H1 (cell line): ENCODE data around the gene CFAP97D2. TPM values are rescaled to one million over a fixed set of nuclear protein-coding genes. Genes with fewer than 3 reads are reported as not detected.

Experiments
- CTCF ChIA-PET: fragments of 300-600 bp; sonication (Branson Sonifier 250); formaldehyde crosslinking; loops from one replicate; lab custom pipeline; 2021; ENCODE audit not compliant: partially characterized antibody; lab: Charles Lee
- POLR2A ChIA-PET: fragments of 300-600 bp; sonication (Branson Sonifier 250); formaldehyde crosslinking; loops from one replicate; lab custom pipeline; 2021; ENCODE audit warnings: inconsistent platforms; ENCODE audit not compliant: partially characterized antibody; lab: Charles Lee
- DNase-seq, 2 experiments: peaks; one replicate each; pipeline versions ENCODE4 v3.0.0 to v3.0.0-alpha.2; 2010 to 2022; ENCODE audit warnings: low spot score in 2 of 2, low read depth in 1 of 2, mixed read lengths in 1 of 2
- FAIRE-seq: peaks from 2 replicates; lab custom pipeline; 2011; peaks lifted over from hg19 to GRCh38; lab: Jason Lieb, UNC
- H2AFZ ChIP-seq: 2 replicates; pipeline ENCODE4 v1.8.1; 2012; ENCODE audit warnings: low read length, inconsistent platforms
- H2AK5ac ChIP-seq: 2 replicates; pipeline ENCODE4 v1.6.1; 2013; ENCODE audit warnings: low read depth, low read length
- H2BK120ac ChIP-seq: replicated peaks from 2 replicates; pipeline ENCODE3; 2013; ENCODE audit warnings: low read depth, low read length, inconsistent platforms
- H2BK12ac ChIP-seq: 2 replicates; pipeline ENCODE4 v1.6.1; 2013; ENCODE audit warnings: low read depth, low read length
- H2BK15ac ChIP-seq: 2 replicates; pipeline ENCODE4 v1.6.1; 2013; ENCODE audit warnings: low read length
- H2BK20ac ChIP-seq: 2 replicates; pipeline ENCODE4 v1.6.1; 2013; ENCODE audit warnings: low read length
- H2BK5ac ChIP-seq: 2 replicates; pipeline ENCODE4 v1.6.1; 2013; ENCODE audit warnings: low read depth, low read length
- H3K14ac ChIP-seq: 2 replicates; pipeline ENCODE4 v1.6.1; 2013; ENCODE audit warnings: inconsistent platforms; ENCODE audit not compliant: insufficient read length
- H3K18ac ChIP-seq: 2 replicates; pipeline ENCODE4 v1.6.1; 2013; ENCODE audit warnings: low read length; ENCODE audit errors: extremely low read depth
- H3K23ac ChIP-seq: 2 replicates; pipeline ENCODE4 v1.6.1; 2013; ENCODE audit warnings: inconsistent platforms; ENCODE audit not compliant: insufficient read length
- H3K23me2 ChIP-seq: 2 replicates; pipeline ENCODE4 v1.6.1; 2013; ENCODE audit warnings: low read depth, low read length
- H3K27ac ChIP-seq: 2 replicates; pipeline ENCODE4 v1.6.1; 2011; ENCODE audit warnings: low read depth, low read length, inconsistent platforms
- H3K27me3 ChIP-seq, 4 experiments: replicated peaks in 1 of 4; 1 replicate in 1 of 4; 2 replicates in 3 of 4; pipeline versions ENCODE4 v1.6.1 to v1.8.1; 2011 to 2013; ENCODE audit warnings: low read length in 3 of 4, mild to moderate bottlenecking in 3 of 4, inconsistent platforms in 2 of 4, mixed read lengths in 2 of 4, moderate library complexity in 1 of 4; ENCODE audit not compliant: control insufficient read depth in 3 of 4, insufficient read depth in 3 of 4; ENCODE audit errors: extremely low read depth in 1 of 4
- H3K36me3 ChIP-seq, 4 experiments: 2 replicates each; pipeline versions ENCODE4 v1.6.1 to v1.8.1; 2011 to 2013; ENCODE audit warnings: mild to moderate bottlenecking in 4 of 4, low read length in 3 of 4, moderate library complexity in 2 of 4, control low read depth in 1 of 4, inconsistent platforms in 1 of 4; ENCODE audit not compliant: insufficient read depth in 4 of 4, control insufficient read depth in 2 of 4
- H3K4ac ChIP-seq: replicated peaks from 2 replicates; pipeline ENCODE3; 2013; ENCODE audit warnings: low read length, low read depth, mixed read lengths, inconsistent platforms; ENCODE audit not compliant: insufficient read length
- H3K4me1 ChIP-seq, 4 experiments: replicated peaks in 1 of 4; 1 replicate in 1 of 4; 2 replicates in 3 of 4; pipeline versions ENCODE4 v1.6.1 to v1.8.1; 2011 to 2013; ENCODE audit warnings: low read length in 3 of 4, inconsistent platforms in 2 of 4, mixed read lengths in 1 of 4; ENCODE audit not compliant: insufficient read depth in 4 of 4, control insufficient read depth in 3 of 4
- H3K4me2 ChIP-seq, 2 experiments: 2 replicates each; pipeline versions ENCODE4 v1.6.1 to v1.8.1; 2011 to 2013; ENCODE audit warnings: low read depth in 2 of 2, low read length in 2 of 2, control low read depth in 1 of 2, inconsistent platforms in 1 of 2, mild to moderate bottlenecking in 1 of 2; ENCODE audit not compliant: insufficient read depth in 1 of 2
- H3K4me3 ChIP-seq, 4 experiments: fragments of 200-600, 300-600 bp in 1 of 4; sonication (generic), shearing (Covaris generic), sonication (Bioruptor Twin) in 1 of 4; 2 replicates each; pipeline versions ENCODE4 v1.5.1 to v1.8.1; 2011 to 2016; ENCODE audit warnings: low read length in 4 of 4, low read depth in 3 of 4, control low read depth in 2 of 4, inconsistent platforms in 2 of 4, mild to moderate bottlenecking in 2 of 4, mixed read lengths in 1 of 4, moderate library complexity in 1 of 4; ENCODE audit not compliant: insufficient read depth in 2 of 4; ENCODE audit errors: extremely low read depth in 1 of 4
- H3K56ac ChIP-seq: replicated peaks from 2 replicates; pipeline ENCODE3; 2013; ENCODE audit warnings: low read depth, mild to moderate bottlenecking, mixed read lengths, low read length, inconsistent platforms; ENCODE audit not compliant: insufficient read length
- H3K79me1 ChIP-seq: 2 replicates; pipeline ENCODE4 v1.6.1; 2013; ENCODE audit warnings: low read depth, low read length, control low read depth
- H3K79me2 ChIP-seq, 2 experiments: 2 replicates each; pipeline versions ENCODE4 v1.6.1 to v1.8.1; 2012 to 2013; ENCODE audit warnings: low read length in 2 of 2, mild to moderate bottlenecking in 2 of 2, inconsistent platforms in 1 of 2; ENCODE audit not compliant: insufficient read depth in 2 of 2, control insufficient read depth in 1 of 2
- H3K9ac ChIP-seq, 4 experiments: replicated peaks in 1 of 4; 1 replicate in 1 of 4; 2 replicates in 3 of 4; pipeline versions ENCODE4 v1.6.1 to v1.8.1; 2011 to 2013; ENCODE audit warnings: low read depth in 3 of 4, low read length in 3 of 4, control low read depth in 2 of 4, mild to moderate bottlenecking in 2 of 4, moderate library complexity in 2 of 4, inconsistent platforms in 1 of 4; ENCODE audit errors: extremely low read depth in 1 of 4
- H3K9me3 ChIP-seq, 2 experiments: 2 replicates each; pipeline versions ENCODE4 v1.6.1 to v1.8.1; 2012 to 2013; ENCODE audit warnings: mild to moderate bottlenecking in 2 of 2, moderate library complexity in 2 of 2, control low read depth in 1 of 2, inconsistent platforms in 1 of 2, low read depth in 1 of 2, low read length in 1 of 2, mixed read lengths in 1 of 2; ENCODE audit not compliant: insufficient read depth in 2 of 2
- H4K20me1 ChIP-seq, 2 experiments: replicated peaks in 1 of 2; 2 replicates each; pipeline versions ENCODE3 to v1.8.1; 2011 to 2013; ENCODE audit warnings: inconsistent platforms in 2 of 2, low read length in 2 of 2, mild to moderate bottlenecking in 1 of 2; ENCODE audit not compliant: insufficient read depth in 2 of 2, control insufficient read depth in 1 of 2
- H4K5ac ChIP-seq: 2 replicates; pipeline ENCODE4 v1.6.1; 2013; ENCODE audit warnings: low read length, low read depth, mixed read lengths, inconsistent platforms; ENCODE audit not compliant: insufficient read length
- H4K8ac ChIP-seq: 2 replicates; pipeline ENCODE4 v1.8.0; 2013; ENCODE audit warnings: mild to moderate bottlenecking, moderate library complexity, low read length, inconsistent platforms; ENCODE audit not compliant: insufficient read depth; ENCODE audit errors: extremely low read depth
- H4K91ac ChIP-seq: replicated peaks from 2 replicates; pipeline ENCODE3; 2013; ENCODE audit warnings: low read length, mixed read lengths, inconsistent platforms; ENCODE audit not compliant: insufficient read length
- SIN3A ChIP-seq, 2 experiments: IDR thresholded peaks in 1 of 2; conservative IDR thresholded peaks in 1 of 2; 2 replicates each; pipeline ENCODE4 v1.6.1; 2011 to 2012; ENCODE audit warnings: low read length in 2 of 2, improper control_type of control experiment in 1 of 2, low read depth in 1 of 2, mild to moderate bottlenecking in 1 of 2
- WGBS, 2 experiments: shearing (Covaris generic) in 1 of 2; methylation state at CpG; one replicate each; pipeline versions ENCODE4 v1.1.6 to v1.1.7; 2013 to 2015; ENCODE audit warnings: low lambda C conversion rate in 2 of 2, mixed read lengths in 2 of 2, inconsistent platforms in 1 of 2, low coverage in 1 of 2, missing lambda C conversion rate in 1 of 2; ENCODE audit not compliant: insufficient replicate concordance in 2 of 2, insufficient coverage in 1 of 2, insufficient read length in 1 of 2; ENCODE audit errors: extremely low coverage in 1 of 2, missing lambda C conversion rate in 1 of 2; 5-methylcytosine and 5-hydroxymethylcytosine counted together
- polyA plus RNA-seq, 7 experiments: library from polyadenylated mRNA; depleted of rRNA in 3 of 7; stranded (reverse) in 5 of 7; unstranded in 2 of 7; fragments of >200 nt in 5 of 7; fragments of 200-250 nt in 2 of 7; gene quantifications; 1 replicate in 5 of 7; 2 replicates in 1 of 7; 4 replicates in 1 of 7; pipeline versions ENCODE4 v1.2.1 to v1.2.3, GENCODE V29; 2011 to 2013; ENCODE audit warnings: missing spikeins in 2 of 7, mixed read lengths in 2 of 7
- total RNA-seq: library from RNA; stranded (reverse); fragmentation: NEBNext Ultra II Directional; extraction: Animal tissue kit (Norgen Biotek cat#: 25700); gene quantifications from 2 replicates; pipeline ENCODE4 v1.2.1, GENCODE V29; 2021

CFAP97D2 gene
- total and polyA plus RNA-seq, 2 of the 8 experiments (the other 6 are each of a cell fraction or from before 2014, with no cell fraction given), result not detected

- Histone ChIP-seq H2BK20ac (peak overlapping the region; percentile 84), H3K27me3 (no peaks in the 10 kb centered on the region), H3K56ac (no peak overlapping the region), H3K23me2 (peaks cover 3% of the 10 kb centered on the region; the same call in 1 of the 2 replicates), H3K27ac (no peak overlapping the region), H3K14ac (no peak overlapping the region), H3K4me2 (no peak overlapping the region; a peak in 1 of 4 replicates), H3K36me3 (no peaks in the 10 kb centered on the region), H3K18ac (peak overlapping the region; percentile 42), H4K5ac (no peak overlapping the region), H4K20me1 (peaks cover 0 to 2% of the 10 kb centered on the region in 2 experiments), H3K79me1 (peaks cover 3% of the 10 kb centered on the region; the same call in 1 of the 2 replicates), H3K79me2 (no peaks in the 10 kb centered on the region), H4K91ac (peak overlapping the region; percentile 86), H2AK5ac (peak overlapping the region; percentile 61; the same call in 1 of the 2 replicates), H2BK12ac (peak overlapping the region; percentile 86; the same call in 1 of the 2 replicates), H3K4me1 (peaks cover 15 to 34% (median 23%) of the 10 kb centered on the region in 4 experiments), H2BK120ac (peak overlapping the region; percentile 7), H3K9me3 (no peaks in the 10 kb centered on the region), H2BK5ac (peak overlapping the region; percentile 47; the same call in 1 of the 2 replicates), H2BK15ac (no peak overlapping the region), H3K4me3 (no peak overlapping the region), H2AFZ (no peak overlapping the region), H4K8ac (no peak overlapping the region), H3K23ac (no peak overlapping the region), H3K9ac (no peak overlapping the region), H3K4ac (peak overlapping the region; percentile 57)
- POLR2A ChIA-PET, result interaction anchor here (1.1 to 3.2 kb wide), 6 partner anchors 10 to 141 kb away, joined by 3 to 19 read pairs (median 5); partner anchors contain the start of gene UPF3A
- FAIRE-seq, result no peak
- CTCF ChIA-PET, result interaction anchor here (0.6 to 1.6 kb wide), 7 partner anchors 170 to 789 kb away, joined by 3 to 5 read pairs (median 3); no protein-coding TSS in a partner anchor
- no peak for DNase-seq
- 84% methylated on average over 9 of the region's 9 CpGs; no CpG with 5 or more reads in 1 of the 2 experiments for WGBS, 2 experiments
- TF ChIP-seq SIN3A (conservative IDR thresholded peaks at IDR 0.05 in 1 of 2, IDR thresholded peaks at IDR 0.05 in 1 of 2; ENCODE audit: low read depth in 1 of 2, low read length in 2 of 2), result no peak
These were observed 49.1 kb downstream of the CFAP97D2 start for GRCh38 chr13:114228176-114228575.
